Caco-2 (cell line): ENCODE measurements around the gene PTCH1. TPM values are rescaled to one million over a fixed set of nuclear protein-coding genes. Genes with fewer than 3 reads are reported as not detected.

Experiments
- BruUV-seq: library from RNA; stranded (reverse); fragments of 400-500 nt; replicated peaks from 2 replicates; lab custom pipeline; 2021; lab: Mats Ljungman, UMichigan
- CTCF ChIA-PET: fragments of 300-600 bp; sonication (Branson Sonifier 250); formaldehyde crosslinking; loops from one replicate; lab custom pipeline; 2022; ENCODE audit warnings: antibody characterized with exemption; lab: Charles Lee
- POLR2A ChIA-PET: fragments of 300-600 bp; sonication (Branson Sonifier 250); formaldehyde crosslinking; loops from one replicate; lab custom pipeline; 2022; ENCODE audit warnings: antibody characterized with exemption; lab: Charles Lee
- DNase-seq, 2 experiments: peaks; one replicate each; pipeline versions ENCODE4 v3.0.0 to v3.0.0-alpha.2; 2020 to 2022
- H3K27me3 ChIP-seq: replicated peaks from 2 replicates; pipeline ENCODE4 v1.6.0; 2011; ENCODE audit warnings: low read length; ENCODE audit not compliant: control insufficient read depth, insufficient read depth
- H3K36me3 ChIP-seq: 2 replicates; pipeline ENCODE4 v1.5.1; 2011; ENCODE audit warnings: low read length; ENCODE audit not compliant: control insufficient read depth, insufficient read depth
- H3K4me1 ChIP-seq: fragments of 250-450 bp; sonication (Bioruptor Pico); 2 replicates; pipeline ENCODE4 v1.5.1; 2020; ENCODE audit warnings: mild to moderate bottlenecking
- H3K4me3 ChIP-seq: 2 replicates; pipeline ENCODE4 v1.5.1; 2011; ENCODE audit warnings: low read depth, mild to moderate bottlenecking, control low read depth, low read length
- H3K9me3 ChIP-seq: fragments of 250-450 bp; sonication (Bioruptor Pico); 2 replicates; pipeline ENCODE4 v1.5.1; 2020; ENCODE audit warnings: mild to moderate bottlenecking, moderate library complexity
- H3K27ac Mint-ChIP-seq: one replicate; pipeline ENCODE4 v1.8.0; 2022; ENCODE audit warnings: mixed read lengths; ENCODE audit not compliant: unreplicated experiment
- H3K27me3 Mint-ChIP-seq: one replicate; pipeline ENCODE4 v1.8.0; 2022; ENCODE audit warnings: mixed read lengths; ENCODE audit not compliant: insufficient read depth, unreplicated experiment
- H3K36me3 Mint-ChIP-seq: one replicate; pipeline ENCODE4 v1.8.0; 2022; ENCODE audit warnings: mild to moderate bottlenecking, mixed read lengths; ENCODE audit not compliant: insufficient read depth, unreplicated experiment
- H3K4me1 Mint-ChIP-seq: one replicate; pipeline ENCODE4 v1.8.0; 2022; ENCODE audit warnings: low read depth, mixed read lengths; ENCODE audit not compliant: unreplicated experiment
- H3K4me3 Mint-ChIP-seq: one replicate; pipeline ENCODE4 v1.8.0; 2022; ENCODE audit warnings: mild to moderate bottlenecking, moderate library complexity, mixed read lengths; ENCODE audit not compliant: unreplicated experiment
- H3K9me3 Mint-ChIP-seq: one replicate; pipeline ENCODE4 v1.8.0; 2022; ENCODE audit warnings: mixed read lengths; ENCODE audit not compliant: unreplicated experiment
- CTCF ChIP-seq, 2 experiments: fragments of 200-600 bp in 1 of 2; IDR thresholded peaks; 1 replicate in 1 of 2; 2 replicates in 1 of 2; pipeline versions ENCODE4 v1.5.1 to v1.8.0; 2011 to 2022; ENCODE audit warnings: antibody characterized with exemption in 1 of 2, control low read depth in 1 of 2, inconsistent platforms in 1 of 2, low read depth in 1 of 2, low read length in 1 of 2, mild to moderate bottlenecking in 1 of 2, moderate library complexity in 1 of 2; ENCODE audit not compliant: insufficient read depth in 1 of 2, severe bottlenecking in 1 of 2, unreplicated experiment in 1 of 2
- intact Hi-C: fragments of 100-400 bp; cut with micrococcal nuclease; formaldehyde crosslinking; loops from one replicate; pipeline ENCODE4 v1.10.0; 2022; ENCODE audit not compliant: unreplicated experiment
- total RNA-seq: library from RNA; stranded (reverse); gene quantifications from 2 replicates; pipeline ENCODE4 v1.2.3, GENCODE V29; 2022

PTCH1 gene
- total RNA-seq, 1 experiment from 2014 or later, result 25.9 TPM

GRCh38 chr9:95484225-95484624 lies 32.5 kb downstream of the PTCH1 start:
- Mint-ChIP-seq H3K27me3 (no peaks in the 10 kb centered on the region), H3K4me1 (no peaks in the 10 kb centered on the region), H3K4me3 (no peak overlapping the region), H3K9me3 (no peaks in the 10 kb centered on the region), H3K27ac (no peak overlapping the region), H3K36me3 (peaks cover 5% of the 10 kb centered on the region)
- intact Hi-C loops, result no loop called here
- H3K4me3 ChIP-seq, result no peak overlapping the region
- no TSS peak for BruUV-seq
- ChIA-PET POLR2A (no interaction called here), CTCF (no interaction called here)
- H3K36me3 ChIP-seq, result peaks cover 3% of the 10 kb centered on the region
- H3K4me1 ChIP-seq, result no peaks in the 10 kb centered on the region
- no peak for TF ChIP-seq CTCF (IDR thresholded peaks at IDR 0.05; ENCODE audit: insufficient read depth in 1 of 2, low read depth in 1 of 2, low read length in 1 of 2, severe bottlenecking in 1 of 2, unreplicated experiment in 1 of 2)
- DNase-seq, result no peak
- H3K27me3 ChIP-seq, result no peaks in the 10 kb centered on the region
- no peaks in the 10 kb centered on the region for H3K9me3 ChIP-seq

GRCh38 chr9:95483431-95483830 lies 33.3 kb downstream of the PTCH1 start:
- POLR2A ChIA-PET, result no interaction called here
- no peaks in the 10 kb centered on the region for H3K9me3 Mint-ChIP-seq
- no peak for DNase-seq
- Histone ChIP-seq H3K27me3 (no peaks in the 10 kb centered on the region), H3K4me1 (no peaks in the 10 kb centered on the region), H3K36me3 (peaks cover 3% of the 10 kb centered on the region), H3K4me3 (no peak overlapping the region), H3K9me3 (no peaks in the 10 kb centered on the region)
- H3K27me3 Mint-ChIP-seq, result no peaks in the 10 kb centered on the region
- H3K27ac Mint-ChIP-seq, result no peak overlapping the region
- BruUV-seq, result no TSS peak
- H3K36me3 Mint-ChIP-seq, result peaks cover 5% of the 10 kb centered on the region
- intact Hi-C loops, result no loop called here
- H3K4me3 Mint-ChIP-seq, result no peak overlapping the region
- CTCF ChIA-PET, result no interaction called here
- H3K4me1 Mint-ChIP-seq, result no peaks in the 10 kb centered on the region
- TF ChIP-seq CTCF (IDR thresholded peaks at IDR 0.05; ENCODE audit: insufficient read depth in 1 of 2, low read depth in 1 of 2, low read length in 1 of 2, severe bottlenecking in 1 of 2, unreplicated experiment in 1 of 2), result no peak

GRCh38 chr9:95482621-95483020 lies 34.1 kb downstream of the PTCH1 start:
- Mint-ChIP-seq H3K36me3 (peaks cover 5% of the 10 kb centered on the region), H3K4me3 (no peak overlapping the region), H3K27me3 (no peaks in the 10 kb centered on the region), H3K9me3 (no peaks in the 10 kb centered on the region), H3K4me1 (no peaks in the 10 kb centered on the region), H3K27ac (no peak overlapping the region)
- CTCF ChIA-PET, result no interaction called here
- H3K9me3 ChIP-seq, result no peaks in the 10 kb centered on the region
- TF ChIP-seq CTCF (IDR thresholded peaks at IDR 0.05; ENCODE audit: insufficient read depth in 1 of 2, low read depth in 1 of 2, low read length in 1 of 2, severe bottlenecking in 1 of 2, unreplicated experiment in 1 of 2), result no peak
- H3K4me1 ChIP-seq, result no peaks in the 10 kb centered on the region
- DNase-seq, result no peak
- POLR2A ChIA-PET, result interaction anchor here (0.6 kb wide), 1 partner anchor 1183 kb away, joined by 3 read pairs; no protein-coding TSS in a partner anchor
- H3K4me3 ChIP-seq, result no peak overlapping the region
- intact Hi-C loops, result no loop called here
- H3K36me3 ChIP-seq, result peaks cover 3% of the 10 kb centered on the region
- no TSS peak for BruUV-seq
- no peaks in the 10 kb centered on the region for H3K27me3 ChIP-seq
